Muscle layer of colon (tissue), 2 donors: ENCODE data around the gene CD82.

Experiments
- H3K27ac ChIP-seq: one replicate; pipeline ENCODE4 v1.7.0; 2013; ENCODE audit warnings: low read depth, mild to moderate bottlenecking, low read length, moderate library complexity
- H3K27me3 ChIP-seq, 2 donors: one replicate each; pipeline ENCODE4 v1.7.0; 2013; ENCODE audit warnings: low read length in 2 of 2, mild to moderate bottlenecking in 2 of 2; ENCODE audit not compliant: insufficient read depth in 2 of 2, control insufficient read depth in 1 of 2
- H3K36me3 ChIP-seq: one replicate; pipeline ENCODE4 v1.7.0; 2013; ENCODE audit warnings: mild to moderate bottlenecking, low read length; ENCODE audit not compliant: insufficient read depth
- H3K4me1 ChIP-seq: one replicate; pipeline ENCODE4 v1.7.0; 2013; ENCODE audit warnings: mild to moderate bottlenecking, low read length; ENCODE audit not compliant: insufficient read depth
- H3K4me3 ChIP-seq, 2 donors: one replicate each; pipeline ENCODE4 v1.7.0; 2013; ENCODE audit warnings: low read length in 2 of 2, low read depth in 1 of 2, mild to moderate bottlenecking in 1 of 2, moderate library complexity in 1 of 2
- H3K9ac ChIP-seq: one replicate; pipeline ENCODE4 v1.7.0; 2013; ENCODE audit warnings: low read length
- H3K9me3 ChIP-seq: one replicate; pipeline ENCODE4 v1.7.0; 2013; ENCODE audit warnings: mild to moderate bottlenecking, low read length
- donor health status: abdominal sarcoma.
- donor health status: Adenocarcinoma of cecum.

Gene CD82, protein sequence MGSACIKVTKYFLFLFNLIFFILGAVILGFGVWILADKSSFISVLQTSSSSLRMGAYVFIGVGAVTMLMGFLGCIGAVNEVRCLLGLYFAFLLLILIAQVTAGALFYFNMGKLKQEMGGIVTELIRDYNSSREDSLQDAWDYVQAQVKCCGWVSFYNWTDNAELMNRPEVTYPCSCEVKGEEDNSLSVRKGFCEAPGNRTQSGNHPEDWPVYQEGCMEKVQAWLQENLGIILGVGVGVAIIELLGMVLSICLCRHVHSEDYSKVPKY

DNA sequence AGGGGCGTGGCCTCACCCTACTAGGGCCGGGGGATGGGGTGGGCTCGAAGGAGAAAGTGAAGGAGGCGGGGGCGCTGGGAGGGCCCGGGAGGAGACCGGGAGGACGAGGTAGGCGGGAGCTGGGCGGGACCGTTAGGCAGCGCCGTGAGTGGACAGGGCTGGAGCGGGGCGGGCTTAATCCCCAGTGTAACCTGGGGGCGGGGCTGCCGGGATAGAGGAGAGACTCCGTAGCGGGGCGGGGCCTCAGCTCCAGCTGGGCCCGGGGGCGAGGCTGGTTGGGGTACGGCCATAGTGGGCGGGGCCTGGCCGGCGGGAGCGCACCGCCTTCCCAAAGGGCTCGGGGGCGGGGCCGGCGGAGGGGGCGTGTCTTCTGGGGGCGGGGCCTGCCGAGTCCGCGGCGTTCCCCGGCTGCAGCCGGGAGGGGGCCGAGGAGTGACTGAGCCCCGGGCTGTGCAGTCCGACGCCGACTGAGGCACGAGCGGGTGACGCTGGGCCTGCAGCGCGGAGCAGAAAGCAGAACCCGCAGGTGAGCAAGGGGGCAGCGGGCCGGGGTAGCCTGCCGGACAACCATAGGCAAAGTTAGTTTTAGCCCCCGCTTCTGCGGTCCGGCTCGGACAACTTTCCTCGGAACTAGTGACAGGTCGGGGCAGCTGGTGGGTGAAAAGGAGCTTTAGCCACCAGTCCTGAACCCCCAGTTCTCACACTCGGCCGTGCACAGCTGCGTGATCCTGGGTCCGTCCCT, at the start of gene CD82:
TSS of gene CD82 (plus strand) at position 453 of the 742 bp plus-strand sequence. CDS start 29,000 bp downstream, outside the sequence.
- Histone ChIP-seq H3K4me1 (peaks cover 39% of the 10 kb centered on the region), H3K4me3 (peak within 1 kb of the TSS; percentile 63 to 81), H3K36me3 (no peaks in the 10 kb centered on the region), H3K9ac (peak within 1 kb of the TSS; percentile 74), H3K27me3 (no peaks in the 10 kb centered on the region), H3K27ac (peak within 1 kb of the TSS; percentile 85), H3K9me3 (no peaks in the 10 kb centered on the region)

DNA sequence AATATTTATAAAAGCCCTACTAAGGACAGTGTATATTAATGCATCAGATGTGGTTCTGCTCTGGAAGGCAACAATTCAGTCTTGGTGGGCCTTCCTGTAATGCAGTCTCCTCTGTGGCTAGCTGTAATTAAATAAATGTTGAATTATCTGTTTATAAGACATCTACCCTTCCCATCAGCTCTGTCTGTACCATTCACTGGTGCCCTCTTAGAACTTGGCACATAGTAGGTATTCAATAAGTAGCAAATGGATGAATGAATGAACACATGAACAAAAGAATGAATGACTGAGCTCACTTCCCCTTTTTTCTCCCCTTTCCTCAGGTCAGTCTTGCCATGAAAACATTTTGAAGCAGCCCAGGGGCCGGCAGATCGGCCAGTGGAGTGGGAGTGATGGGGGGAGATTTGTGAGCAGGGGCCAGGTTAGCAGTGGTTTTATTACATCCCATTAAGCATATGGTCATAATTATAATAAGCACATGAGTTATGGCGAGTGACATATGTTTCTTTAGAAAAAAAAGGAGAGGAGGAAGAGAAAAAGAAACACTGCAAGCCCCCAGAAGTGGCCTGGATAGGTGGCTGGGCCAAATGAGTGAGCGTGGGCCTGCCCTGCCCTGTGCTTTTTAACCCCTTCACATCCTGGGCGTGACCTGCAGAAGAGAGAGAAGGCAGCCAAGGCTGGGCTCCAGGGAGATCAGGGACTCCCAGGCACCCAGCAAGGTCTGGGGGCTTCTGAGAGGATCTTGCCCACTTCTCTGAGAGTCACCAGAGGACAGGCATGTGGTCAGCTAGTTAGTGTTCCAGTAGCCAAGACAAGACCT, 48.6 kb upstream of the CD82 start:
- Histone ChIP-seq H3K27me3 (peaks cover 0 to 4% of the 10 kb centered on the region in 2 donors), H3K36me3 (no peaks in the 10 kb centered on the region), H3K9ac (no peak overlapping the region), H3K27ac (no peak overlapping the region), H3K9me3 (no peaks in the 10 kb centered on the region), H3K4me1 (peaks cover 18% of the 10 kb centered on the region), H3K4me3 (no peak overlapping the region)

DNA sequence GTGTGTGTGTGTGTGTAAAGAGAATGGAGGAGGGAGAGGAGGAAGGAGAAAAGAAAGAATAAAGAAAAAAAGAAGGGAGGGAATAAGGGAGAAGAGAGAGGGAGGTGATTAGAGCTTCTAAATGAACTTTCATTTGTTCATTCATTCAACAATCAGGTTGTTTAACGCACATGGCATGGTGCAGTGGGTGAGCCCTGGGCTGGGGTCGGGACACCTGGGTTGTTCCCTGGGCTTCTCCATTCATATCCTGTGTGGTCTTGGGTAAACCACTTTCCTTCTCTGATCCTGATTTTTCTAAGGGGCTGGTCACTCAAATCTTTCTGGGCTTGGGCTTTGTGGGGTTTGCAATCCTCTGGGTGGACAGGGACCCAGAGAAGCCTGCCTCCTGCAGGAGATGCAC, 47.9 kb upstream of the CD82 start:
- H3K4me1 ChIP-seq = peaks cover 18% of the 10 kb centered on the region
- no peaks in the 10 kb centered on the region for H3K36me3 ChIP-seq
- H3K9me3 ChIP-seq = no peaks in the 10 kb centered on the region
- no peak overlapping the region for H3K9ac ChIP-seq
- H3K27ac ChIP-seq = no peak overlapping the region
- H3K27me3 ChIP-seq = peaks cover 0 to 4% of the 10 kb centered on the region in 2 donors
- no peak overlapping the region for H3K4me3 ChIP-seq

DNA sequence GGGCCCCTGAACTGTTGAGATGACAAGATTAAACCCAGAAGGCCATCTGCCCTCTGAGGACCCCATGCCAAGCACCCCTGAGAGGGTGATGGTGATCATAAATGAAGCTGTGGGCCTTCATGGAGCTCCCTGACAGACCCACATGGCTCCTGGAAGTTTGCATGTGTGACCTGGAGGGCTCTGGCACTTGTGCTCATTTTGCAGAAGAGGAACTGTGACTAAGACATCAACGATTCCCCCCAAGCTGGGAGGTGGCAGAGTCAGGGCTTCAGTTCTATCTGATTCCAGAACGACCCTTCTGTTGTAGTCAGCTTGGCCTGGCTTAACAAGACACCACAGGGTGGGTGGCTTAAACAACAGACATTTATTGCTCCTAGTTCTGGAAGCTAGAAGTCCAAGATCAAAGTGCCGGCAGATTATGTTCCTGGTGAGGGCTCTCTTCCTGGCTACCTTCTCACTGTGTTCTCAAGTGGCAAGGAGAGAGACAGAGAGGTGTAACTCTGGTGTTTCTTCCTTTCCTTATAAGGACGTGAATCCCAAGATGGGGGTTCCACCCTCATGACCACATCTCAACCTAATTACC, 46.4 kb upstream of the CD82 start:
- Histone ChIP-seq H3K4me3 (no peak overlapping the region), H3K27ac (no peak overlapping the region), H3K36me3 (no peaks in the 10 kb centered on the region), H3K9me3 (no peaks in the 10 kb centered on the region), H3K27me3 (peaks cover 0 to 4% of the 10 kb centered on the region in 2 donors), H3K4me1 (peaks cover 18% of the 10 kb centered on the region), H3K9ac (no peak overlapping the region)

DNA sequence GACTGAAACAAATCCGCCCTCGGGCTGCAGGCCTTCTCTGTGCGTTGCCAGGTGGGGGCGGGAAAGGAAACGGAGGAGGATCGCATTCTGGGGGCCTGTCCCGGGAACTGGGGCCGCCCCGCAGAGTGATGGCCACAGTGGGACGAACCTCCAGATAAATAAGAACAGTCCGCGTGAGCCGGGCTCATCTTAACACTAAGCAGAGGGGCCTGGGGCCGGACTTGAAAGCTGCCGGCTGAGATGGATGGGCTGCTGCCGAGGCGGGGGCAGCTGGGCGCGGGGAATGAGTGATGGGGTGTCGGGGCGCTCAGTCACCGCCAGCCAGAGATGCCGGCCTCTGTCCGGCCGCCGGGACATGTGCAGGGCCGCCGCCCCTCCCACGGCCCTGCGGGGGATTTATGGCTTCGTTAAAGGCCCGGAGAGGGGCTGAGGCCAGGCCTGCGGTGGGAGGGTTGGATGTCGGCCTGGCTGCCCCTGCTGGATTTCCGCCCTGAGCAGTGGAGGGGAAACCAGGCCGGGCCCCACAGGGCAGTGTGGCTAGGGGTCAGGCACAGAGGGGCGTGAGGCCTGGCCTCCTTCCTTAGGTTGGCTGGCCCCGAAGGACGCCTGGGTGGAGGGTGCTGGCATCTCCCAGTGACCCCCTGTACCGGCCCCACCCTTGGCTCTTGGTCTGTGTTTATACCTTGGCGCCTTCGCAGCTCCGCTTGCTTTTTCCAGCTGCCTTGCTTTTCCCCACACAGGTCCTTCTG, 45.3 kb upstream of the CD82 start:
- Histone ChIP-seq H3K4me1 (peaks cover 18% of the 10 kb centered on the region), H3K4me3 (no peak overlapping the region), H3K27ac (no peak overlapping the region)

DNA sequence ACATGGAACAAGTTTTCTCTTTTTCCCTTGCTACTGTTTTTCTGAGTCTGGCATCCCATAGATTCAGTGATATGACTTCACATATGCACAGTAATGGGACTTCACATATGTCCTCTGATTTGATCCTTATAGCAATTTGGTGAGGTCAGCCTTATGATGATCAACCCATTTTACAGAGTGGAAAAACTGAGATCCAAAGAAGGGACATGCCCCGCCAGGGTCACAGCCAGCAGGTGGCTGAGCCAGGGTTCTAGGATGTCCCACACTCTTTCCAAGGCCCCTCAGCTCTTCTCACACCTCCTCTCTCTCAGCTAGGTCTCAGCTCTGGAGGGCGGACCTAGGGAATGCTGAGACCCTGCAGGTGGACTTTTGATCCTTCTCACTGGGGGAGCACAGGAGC, 44.3 kb upstream of the CD82 start:
- H3K4me1 ChIP-seq = peaks cover 18% of the 10 kb centered on the region
- H3K27ac ChIP-seq = no peak overlapping the region
- H3K9ac ChIP-seq = no peak overlapping the region
- H3K27me3 ChIP-seq = peaks cover 0 to 4% of the 10 kb centered on the region in 2 donors
- no peaks in the 10 kb centered on the region for H3K36me3 ChIP-seq
- no peak overlapping the region for H3K4me3 ChIP-seq
- H3K9me3 ChIP-seq = no peaks in the 10 kb centered on the region

More for the DNA sequence above, 45.3 kb upstream of the CD82 start:
- Histone ChIP-seq H3K9ac (no peak overlapping the region), H3K9me3 (no peaks in the 10 kb centered on the region), H3K36me3 (no peaks in the 10 kb centered on the region), H3K27me3 (peaks cover 0 to 4% of the 10 kb centered on the region in 2 donors)

DNA sequence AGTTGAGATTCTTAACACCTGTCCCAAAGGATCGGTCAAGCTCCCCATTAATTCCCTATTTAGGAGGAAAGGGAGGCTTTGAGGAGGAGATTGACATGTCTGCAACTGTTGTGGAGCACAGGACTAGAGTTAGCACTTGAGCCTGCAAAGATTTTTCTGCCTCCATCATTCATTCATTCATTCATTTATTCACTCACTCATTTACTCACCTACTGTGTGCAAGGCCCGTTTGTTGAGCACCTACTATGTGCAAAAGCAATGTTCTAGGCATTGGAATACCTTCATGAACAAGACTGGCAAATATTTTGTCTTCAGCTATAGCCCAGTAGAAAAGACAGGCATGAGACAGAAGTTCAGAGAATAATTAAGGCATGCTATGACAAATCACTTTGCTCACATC, 43.2 kb upstream of the CD82 start:
- Histone ChIP-seq H3K27me3 (peaks cover 0 to 4% of the 10 kb centered on the region in 2 donors), H3K9me3 (no peaks in the 10 kb centered on the region), H3K4me1 (peaks cover 18% of the 10 kb centered on the region), H3K27ac (no peak overlapping the region), H3K36me3 (no peaks in the 10 kb centered on the region), H3K9ac (no peak overlapping the region), H3K4me3 (no peak overlapping the region)

DNA sequence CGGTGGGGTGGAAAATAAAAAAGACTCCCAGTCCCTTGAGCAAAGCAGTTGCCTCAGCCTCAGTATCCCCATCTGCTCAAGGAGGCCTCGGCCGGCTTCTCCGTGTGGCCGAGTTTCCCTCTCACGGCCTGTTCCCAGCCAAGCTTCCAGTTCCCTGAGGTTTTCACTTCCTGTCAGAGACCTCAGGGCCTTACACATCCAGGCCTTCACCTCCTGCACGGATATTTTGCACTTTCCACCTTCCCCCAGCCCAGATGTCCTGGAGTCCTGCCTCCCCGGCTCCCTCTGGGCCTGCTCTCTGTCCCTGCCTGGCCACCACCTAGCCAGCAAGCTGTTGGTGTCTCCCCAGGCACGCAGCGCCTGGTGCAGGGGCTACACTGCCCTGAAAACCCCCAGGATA, 41.1 kb upstream of the CD82 start:
- no peak overlapping the region for H3K9ac ChIP-seq
- no peak overlapping the region for H3K4me3 ChIP-seq
- peaks cover 15% of the 10 kb centered on the region for H3K4me1 ChIP-seq
- H3K9me3 ChIP-seq = no peaks in the 10 kb centered on the region
- H3K27ac ChIP-seq = no peak overlapping the region
- H3K27me3 ChIP-seq = peaks cover 0 to 4% of the 10 kb centered on the region in 2 donors
- no peaks in the 10 kb centered on the region for H3K36me3 ChIP-seq

DNA sequence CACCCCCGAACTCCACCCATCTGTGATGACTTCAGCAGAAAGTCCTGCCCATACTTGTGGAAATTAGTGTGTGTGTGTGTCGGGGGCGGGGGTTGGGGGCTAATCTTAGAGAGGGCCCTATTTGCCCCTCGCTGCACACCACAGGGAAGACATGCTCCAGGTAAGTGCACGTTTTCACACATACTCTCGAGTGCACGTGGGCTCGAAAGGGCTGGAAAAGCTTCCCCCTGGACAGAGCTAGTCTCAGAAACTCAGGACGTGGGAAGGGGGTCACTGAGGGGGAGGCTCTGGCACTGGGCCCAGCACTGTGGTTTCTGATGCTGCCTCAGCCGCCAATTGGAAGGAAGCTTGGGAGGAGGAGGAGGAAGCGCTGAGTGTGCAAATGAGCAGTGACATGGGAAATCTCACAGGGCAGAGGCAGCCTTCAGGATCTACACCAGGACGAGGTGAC, 40.7 kb upstream of the CD82 start:
- no peak overlapping the region for H3K4me3 ChIP-seq
- no peaks in the 10 kb centered on the region for H3K36me3 ChIP-seq
- H3K4me1 ChIP-seq = peaks cover 11% of the 10 kb centered on the region
- no peak overlapping the region for H3K27ac ChIP-seq
- peaks cover 0 to 4% of the 10 kb centered on the region in 2 donors for H3K27me3 ChIP-seq
- H3K9ac ChIP-seq = no peak overlapping the region
- no peaks in the 10 kb centered on the region for H3K9me3 ChIP-seq

DNA sequence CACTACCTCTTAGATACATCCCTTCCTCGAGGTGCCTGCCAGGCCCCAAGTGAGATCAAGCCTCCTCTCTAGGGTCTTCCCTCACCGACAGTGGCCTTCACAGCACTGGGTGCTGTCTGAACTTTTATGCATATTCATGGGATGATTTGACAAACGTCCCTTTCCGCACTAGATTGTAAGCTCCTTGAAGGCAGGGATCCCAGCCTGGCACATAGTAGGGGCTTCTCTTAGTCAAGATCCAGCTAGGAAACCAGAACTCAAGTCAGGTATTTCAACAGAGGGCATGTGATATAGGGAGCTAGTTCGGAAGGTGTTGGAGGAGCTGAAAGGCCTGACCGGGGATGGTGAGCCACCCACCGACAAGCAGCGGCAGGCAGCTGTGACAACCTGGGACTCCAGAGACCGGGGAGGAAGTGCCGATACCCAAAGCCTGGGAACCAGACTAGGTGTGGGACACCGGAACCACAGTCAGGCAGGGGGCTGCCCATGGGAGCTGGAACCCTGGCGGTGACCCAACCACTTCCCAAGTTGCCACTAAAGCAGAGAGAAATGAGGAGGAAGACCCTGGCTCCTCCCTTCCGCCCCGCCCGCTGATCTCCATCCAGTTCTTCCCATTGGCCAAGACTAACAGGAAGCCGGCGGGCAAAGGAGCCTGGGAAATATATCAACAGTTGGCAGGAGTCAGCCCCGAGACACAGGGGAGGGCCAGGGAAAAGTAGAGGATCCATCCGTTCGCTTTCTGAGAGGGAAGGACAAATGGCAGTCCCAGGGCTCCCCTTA, 39.8 kb upstream of the CD82 start:
- H3K9me3 ChIP-seq = no peaks in the 10 kb centered on the region
- H3K9ac ChIP-seq = no peak overlapping the region
- peaks cover 9% of the 10 kb centered on the region for H3K4me1 ChIP-seq
- H3K27me3 ChIP-seq = peaks cover 0 to 4% of the 10 kb centered on the region in 2 donors
- H3K36me3 ChIP-seq = no peaks in the 10 kb centered on the region
- no peak overlapping the region for H3K27ac ChIP-seq
- H3K4me3 ChIP-seq = no peak overlapping the region
